Measurements from ENCODE around the gene VAV2.
A peak's percentile ranks its signal among the peaks of the same experiment; 100 is the strongest.

VAV2 gene, protein sequence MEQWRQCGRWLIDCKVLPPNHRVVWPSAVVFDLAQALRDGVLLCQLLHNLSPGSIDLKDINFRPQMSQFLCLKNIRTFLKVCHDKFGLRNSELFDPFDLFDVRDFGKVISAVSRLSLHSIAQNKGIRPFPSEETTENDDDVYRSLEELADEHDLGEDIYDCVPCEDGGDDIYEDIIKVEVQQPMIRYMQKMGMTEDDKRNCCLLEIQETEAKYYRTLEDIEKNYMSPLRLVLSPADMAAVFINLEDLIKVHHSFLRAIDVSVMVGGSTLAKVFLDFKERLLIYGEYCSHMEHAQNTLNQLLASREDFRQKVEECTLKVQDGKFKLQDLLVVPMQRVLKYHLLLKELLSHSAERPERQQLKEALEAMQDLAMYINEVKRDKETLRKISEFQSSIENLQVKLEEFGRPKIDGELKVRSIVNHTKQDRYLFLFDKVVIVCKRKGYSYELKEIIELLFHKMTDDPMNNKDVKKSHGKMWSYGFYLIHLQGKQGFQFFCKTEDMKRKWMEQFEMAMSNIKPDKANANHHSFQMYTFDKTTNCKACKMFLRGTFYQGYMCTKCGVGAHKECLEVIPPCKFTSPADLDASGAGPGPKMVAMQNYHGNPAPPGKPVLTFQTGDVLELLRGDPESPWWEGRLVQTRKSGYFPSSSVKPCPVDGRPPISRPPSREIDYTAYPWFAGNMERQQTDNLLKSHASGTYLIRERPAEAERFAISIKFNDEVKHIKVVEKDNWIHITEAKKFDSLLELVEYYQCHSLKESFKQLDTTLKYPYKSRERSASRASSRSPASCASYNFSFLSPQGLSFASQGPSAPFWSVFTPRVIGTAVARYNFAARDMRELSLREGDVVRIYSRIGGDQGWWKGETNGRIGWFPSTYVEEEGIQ

DNA sequence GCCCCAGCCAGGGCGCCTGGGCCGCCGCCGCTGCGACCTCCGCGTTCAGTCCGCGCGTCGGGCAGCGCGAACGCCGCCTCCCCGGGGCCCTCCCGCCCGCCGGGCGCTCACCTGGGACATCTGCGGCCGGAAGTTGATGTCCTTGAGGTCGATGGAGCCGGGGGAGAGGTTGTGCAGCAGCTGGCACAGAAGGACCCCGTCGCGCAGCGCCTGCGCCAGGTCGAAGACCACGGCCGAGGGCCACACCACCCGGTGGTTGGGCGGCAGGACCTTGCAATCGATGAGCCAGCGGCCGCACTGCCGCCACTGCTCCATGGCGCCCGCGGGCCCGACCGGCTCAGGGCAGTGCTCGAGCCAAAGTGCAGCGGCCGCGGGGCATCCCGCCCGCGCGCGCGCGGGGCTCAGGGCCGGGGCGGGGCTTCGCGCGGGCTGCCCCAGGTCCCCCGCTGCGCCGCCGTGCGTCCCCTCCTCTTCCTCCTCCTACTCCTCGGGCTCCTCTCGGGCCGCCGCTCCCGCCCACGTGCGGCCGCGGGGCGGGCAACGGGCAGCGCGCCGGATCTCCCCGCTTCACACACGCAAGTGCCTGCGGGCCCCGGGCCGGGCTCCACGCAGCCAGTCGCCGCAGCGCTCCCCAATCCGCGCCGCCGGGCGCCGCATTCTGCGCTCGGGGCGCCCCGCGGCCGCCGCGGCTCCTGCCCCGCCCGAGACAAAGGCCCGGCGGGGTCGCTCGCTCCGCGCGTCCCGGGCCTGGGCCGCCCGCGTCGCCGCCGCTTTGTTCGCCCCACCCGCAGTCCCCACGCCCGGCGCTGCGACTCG, at the start of gene VAV2:
VAV2 (minus strand) TSS at position 361 of the 816 bp plus-strand sequence; CDS start at position 315, 46 bp downstream.
- peak within 1 kb of the TSS; percentile 73 for H3K9ac ChIP-seq (ENCODE audit: low read length)
- peaks cover 4% of the 10 kb centered on the region for H3K4me1 ChIP-seq (ENCODE audit: control insufficient read depth, low read depth, low read length)
- no peaks in the 10 kb centered on the region for H3K27me3 ChIP-seq (ENCODE audit: control insufficient read depth, insufficient read depth, low read length)
- peak within 1 kb of the TSS; percentile 80 for H3K4me3 ChIP-seq (ENCODE audit: low read length)
- no peaks in the 10 kb centered on the region for H3K9me3 ChIP-seq (ENCODE audit: control insufficient read depth, low read depth, low read length)
- H3K27ac ChIP-seq (ENCODE audit: low read length), result no peak within 1 kb of the TSS
- H3K36me3 ChIP-seq (ENCODE audit: control insufficient read depth, low read depth, low read length), result no peaks in the 10 kb centered on the region

DNA sequence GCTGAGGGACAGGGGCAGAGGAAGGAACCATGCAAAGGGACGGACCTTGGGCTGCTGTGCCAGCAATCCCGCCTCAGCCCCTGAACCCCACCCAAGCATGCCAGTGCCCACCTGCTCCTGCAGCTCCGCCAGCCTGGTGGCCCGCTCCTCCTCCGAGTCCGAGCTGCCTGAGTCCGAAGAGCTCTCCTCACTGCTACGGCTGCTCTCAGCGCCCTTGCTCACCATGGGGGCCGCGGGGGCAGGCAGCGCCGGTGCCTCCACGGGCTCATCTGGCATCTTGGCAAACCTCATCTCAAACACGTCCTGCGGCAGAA, 49.5 kb upstream of the VAV2 start:
- Histone ChIP-seq H3K36me3 (ENCODE audit: control insufficient read depth, low read depth, low read length) (peaks cover 49% of the 10 kb centered on the region), H3K9ac (ENCODE audit: low read length) (no peak overlapping the region)

DNA sequence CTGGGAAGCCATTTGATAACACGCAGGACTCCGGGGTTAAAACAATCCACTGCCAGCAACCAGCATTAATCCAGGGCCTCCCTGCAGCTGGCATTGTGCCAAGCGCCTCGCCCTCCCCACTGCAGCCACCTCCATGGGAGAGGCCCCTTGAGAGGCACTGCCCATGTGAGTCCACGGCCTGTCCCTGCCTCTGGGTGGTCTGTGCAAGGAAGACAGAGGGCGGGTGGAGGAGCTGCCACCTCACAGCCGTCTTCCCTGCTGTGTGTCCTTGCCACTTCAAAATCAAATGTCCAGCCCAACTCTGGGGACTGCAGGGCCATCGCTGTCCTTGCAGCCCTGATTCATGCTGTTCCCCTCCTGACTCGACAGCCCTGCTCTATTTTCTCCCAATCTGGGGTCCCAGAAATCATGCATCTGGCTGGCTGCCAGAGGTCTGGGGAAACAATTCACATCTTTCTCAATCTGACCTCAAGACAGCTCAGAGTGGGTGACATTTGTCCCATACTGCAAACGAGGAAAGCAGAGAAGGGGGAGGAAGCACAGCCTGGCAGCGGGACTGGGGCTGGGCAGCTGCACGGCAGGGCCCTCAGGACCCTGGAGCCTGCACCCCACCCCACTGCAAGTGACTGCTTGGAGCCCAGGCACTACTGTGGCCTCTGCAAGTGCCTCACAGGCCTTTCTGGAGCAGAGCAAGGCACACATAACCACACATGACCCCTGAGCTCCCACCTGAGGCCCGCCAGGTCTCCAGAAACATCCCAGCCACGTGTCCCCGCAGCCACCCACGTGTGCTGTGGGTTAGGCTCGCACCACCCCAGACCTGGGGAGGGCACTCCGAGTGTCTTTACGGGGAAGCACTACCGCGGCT, 48.9 kb upstream of the VAV2 start:
- H3K4me3 ChIP-seq (ENCODE audit: low read length), result no peak overlapping the region
- no peak overlapping the region for H3K9ac ChIP-seq (ENCODE audit: low read length)
- H3K27me3 ChIP-seq (ENCODE audit: control insufficient read depth, insufficient read depth, low read length), result no peaks in the 10 kb centered on the region
- H3K27ac ChIP-seq (ENCODE audit: low read length), result no peak overlapping the region
- peaks cover 52% of the 10 kb centered on the region for H3K36me3 ChIP-seq (ENCODE audit: control insufficient read depth, low read depth, low read length)
- H3K4me1 ChIP-seq (ENCODE audit: control insufficient read depth, low read depth, low read length), result no peaks in the 10 kb centered on the region
- H3K9me3 ChIP-seq (ENCODE audit: control insufficient read depth, low read depth, low read length), result no peaks in the 10 kb centered on the region

More for the DNA sequence above, 49.5 kb upstream of the VAV2 start:
- Histone ChIP-seq H3K27ac (ENCODE audit: low read length) (no peak overlapping the region), H3K27me3 (ENCODE audit: control insufficient read depth, insufficient read depth, low read length) (no peaks in the 10 kb centered on the region), H3K4me1 (ENCODE audit: control insufficient read depth, low read depth, low read length) (no peaks in the 10 kb centered on the region), H3K4me3 (ENCODE audit: low read length) (no peak overlapping the region), H3K9me3 (ENCODE audit: control insufficient read depth, low read depth, low read length) (no peaks in the 10 kb centered on the region)

DNA sequence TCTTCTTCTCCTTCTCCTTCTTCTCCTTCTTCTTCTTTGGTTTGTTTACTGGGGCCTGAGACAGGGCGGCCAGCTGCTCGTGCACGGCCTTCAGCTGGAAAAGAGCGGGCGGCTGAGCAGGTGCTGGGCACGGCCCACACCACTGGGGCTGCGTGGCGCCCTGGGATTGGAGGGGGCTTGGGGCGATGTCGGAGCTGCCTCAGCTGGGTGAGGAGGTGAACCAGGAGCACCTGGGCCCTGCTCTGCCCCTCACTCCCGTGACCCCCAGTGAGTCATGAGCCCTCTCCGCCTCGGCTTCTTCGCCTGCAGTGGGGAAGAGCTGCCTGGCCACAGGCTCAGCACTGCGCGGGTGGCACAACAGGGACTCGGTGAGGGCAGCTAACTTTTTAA, 48.0 kb upstream of the VAV2 start:
- peaks cover 52% of the 10 kb centered on the region for H3K36me3 ChIP-seq (ENCODE audit: control insufficient read depth, low read depth, low read length)
- no peaks in the 10 kb centered on the region for H3K9me3 ChIP-seq (ENCODE audit: control insufficient read depth, low read depth, low read length)
- H3K9ac ChIP-seq (ENCODE audit: low read length), result no peak overlapping the region
- H3K4me3 ChIP-seq (ENCODE audit: low read length), result no peak overlapping the region
- H3K27me3 ChIP-seq (ENCODE audit: control insufficient read depth, insufficient read depth, low read length), result no peaks in the 10 kb centered on the region
- H3K27ac ChIP-seq (ENCODE audit: low read length), result no peak overlapping the region
- no peaks in the 10 kb centered on the region for H3K4me1 ChIP-seq (ENCODE audit: control insufficient read depth, low read depth, low read length)

DNA sequence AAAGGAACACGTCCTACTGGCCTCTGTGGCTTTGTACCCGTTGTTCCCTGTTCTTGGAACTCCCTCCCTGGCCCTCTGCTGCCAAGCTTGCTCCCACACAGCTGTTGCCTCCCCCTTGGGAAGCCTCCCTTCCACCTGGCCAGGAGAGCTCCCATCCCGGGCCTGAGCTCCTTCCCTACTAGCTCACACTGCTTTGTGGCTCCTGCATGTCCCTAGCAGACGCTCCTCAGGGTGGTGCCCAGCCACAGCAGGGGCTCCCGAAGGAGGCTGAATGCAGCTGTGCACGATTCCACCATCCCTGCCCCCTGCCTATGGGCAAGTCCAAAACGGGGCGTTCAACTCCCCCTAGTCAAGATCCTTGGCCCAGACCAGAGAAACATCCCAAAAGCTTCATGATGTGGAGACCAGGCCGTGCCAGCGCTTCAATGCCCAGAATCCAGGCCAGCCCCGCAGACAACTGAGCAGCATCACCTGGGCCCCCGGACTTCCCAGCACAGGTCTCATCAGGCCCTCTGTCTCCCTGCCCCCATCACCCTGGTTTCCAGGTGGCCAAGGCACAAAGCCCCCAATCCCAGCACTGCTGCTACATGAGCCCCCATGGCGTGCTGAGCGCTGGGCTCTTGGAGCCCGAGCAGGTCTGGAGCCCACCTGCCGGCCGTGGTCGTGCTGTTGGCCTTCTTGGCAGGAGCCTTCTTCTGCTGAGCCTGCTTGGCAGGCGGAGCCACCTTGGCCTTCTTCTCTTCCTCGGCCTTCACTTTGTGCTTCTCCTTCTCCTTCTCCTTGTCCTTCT, 47.5 kb upstream of the VAV2 start:
- H3K36me3 ChIP-seq (ENCODE audit: control insufficient read depth, low read depth, low read length), result peaks cover 52% of the 10 kb centered on the region
- H3K9ac ChIP-seq (ENCODE audit: low read length), result no peak overlapping the region
- H3K27me3 ChIP-seq (ENCODE audit: control insufficient read depth, insufficient read depth, low read length), result no peaks in the 10 kb centered on the region
- no peak overlapping the region for H3K27ac ChIP-seq (ENCODE audit: low read length)
- no peaks in the 10 kb centered on the region for H3K9me3 ChIP-seq (ENCODE audit: control insufficient read depth, low read depth, low read length)
- H3K4me3 ChIP-seq (ENCODE audit: low read length), result no peak overlapping the region
- no peaks in the 10 kb centered on the region for H3K4me1 ChIP-seq (ENCODE audit: control insufficient read depth, low read depth, low read length)

DNA sequence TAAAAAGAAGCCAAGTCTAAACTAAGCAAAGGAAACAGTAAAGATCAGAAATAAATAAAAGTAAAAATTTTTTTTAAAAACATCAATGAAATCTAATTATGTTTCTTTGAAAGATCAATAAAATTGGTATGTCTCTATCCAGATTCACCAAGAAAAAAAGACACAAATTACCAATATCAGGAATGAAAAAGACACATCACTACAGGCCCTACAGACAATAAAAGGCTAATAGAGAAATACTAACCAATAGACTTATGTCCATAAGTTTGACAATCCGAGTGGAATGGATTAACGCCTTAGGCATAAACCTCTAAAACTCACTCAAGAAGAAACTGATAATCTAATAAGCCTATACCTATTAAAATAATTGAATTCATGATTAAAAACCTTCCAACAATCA, 45.5 kb upstream of the VAV2 start:
- Histone ChIP-seq H3K4me3 (ENCODE audit: low read length) (no peak overlapping the region), H3K27ac (ENCODE audit: low read length) (no peak overlapping the region), H3K9ac (ENCODE audit: low read length) (no peak overlapping the region), H3K36me3 (ENCODE audit: control insufficient read depth, low read depth, low read length) (peaks cover 60% of the 10 kb centered on the region), H3K27me3 (ENCODE audit: control insufficient read depth, insufficient read depth, low read length) (no peaks in the 10 kb centered on the region), H3K9me3 (ENCODE audit: control insufficient read depth, low read depth, low read length) (no peaks in the 10 kb centered on the region), H3K4me1 (ENCODE audit: control insufficient read depth, low read depth, low read length) (no peaks in the 10 kb centered on the region)

DNA sequence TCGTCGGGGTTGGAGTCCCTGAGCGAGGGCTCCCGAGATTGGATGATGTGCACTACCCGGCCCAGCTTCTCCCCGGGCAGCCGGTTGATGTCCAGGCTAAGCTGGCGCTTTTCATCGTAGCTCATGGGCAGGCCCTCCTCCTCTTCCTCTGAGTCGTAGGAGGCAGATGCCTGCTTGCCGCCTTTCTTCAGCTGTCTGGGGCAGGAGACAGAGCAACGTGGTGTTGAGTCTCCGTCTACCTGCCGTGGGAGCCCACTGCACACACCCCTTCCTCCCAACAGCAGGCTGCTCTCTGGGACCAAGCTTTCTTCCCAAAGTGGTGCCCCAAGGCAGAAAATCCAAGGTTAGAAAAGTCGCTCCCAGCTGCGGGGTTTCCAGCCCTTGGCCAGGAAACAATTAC, 44.0 kb upstream of the VAV2 start:
- Histone ChIP-seq H3K36me3 (ENCODE audit: control insufficient read depth, low read depth, low read length) (peaks cover 58% of the 10 kb centered on the region), H3K27ac (ENCODE audit: low read length) (no peak overlapping the region), H3K9ac (ENCODE audit: low read length) (no peak overlapping the region), H3K4me1 (ENCODE audit: control insufficient read depth, low read depth, low read length) (no peaks in the 10 kb centered on the region), H3K27me3 (ENCODE audit: control insufficient read depth, insufficient read depth, low read length) (no peaks in the 10 kb centered on the region), H3K4me3 (ENCODE audit: low read length) (no peak overlapping the region), H3K9me3 (ENCODE audit: control insufficient read depth, low read depth, low read length) (no peaks in the 10 kb centered on the region)

DNA sequence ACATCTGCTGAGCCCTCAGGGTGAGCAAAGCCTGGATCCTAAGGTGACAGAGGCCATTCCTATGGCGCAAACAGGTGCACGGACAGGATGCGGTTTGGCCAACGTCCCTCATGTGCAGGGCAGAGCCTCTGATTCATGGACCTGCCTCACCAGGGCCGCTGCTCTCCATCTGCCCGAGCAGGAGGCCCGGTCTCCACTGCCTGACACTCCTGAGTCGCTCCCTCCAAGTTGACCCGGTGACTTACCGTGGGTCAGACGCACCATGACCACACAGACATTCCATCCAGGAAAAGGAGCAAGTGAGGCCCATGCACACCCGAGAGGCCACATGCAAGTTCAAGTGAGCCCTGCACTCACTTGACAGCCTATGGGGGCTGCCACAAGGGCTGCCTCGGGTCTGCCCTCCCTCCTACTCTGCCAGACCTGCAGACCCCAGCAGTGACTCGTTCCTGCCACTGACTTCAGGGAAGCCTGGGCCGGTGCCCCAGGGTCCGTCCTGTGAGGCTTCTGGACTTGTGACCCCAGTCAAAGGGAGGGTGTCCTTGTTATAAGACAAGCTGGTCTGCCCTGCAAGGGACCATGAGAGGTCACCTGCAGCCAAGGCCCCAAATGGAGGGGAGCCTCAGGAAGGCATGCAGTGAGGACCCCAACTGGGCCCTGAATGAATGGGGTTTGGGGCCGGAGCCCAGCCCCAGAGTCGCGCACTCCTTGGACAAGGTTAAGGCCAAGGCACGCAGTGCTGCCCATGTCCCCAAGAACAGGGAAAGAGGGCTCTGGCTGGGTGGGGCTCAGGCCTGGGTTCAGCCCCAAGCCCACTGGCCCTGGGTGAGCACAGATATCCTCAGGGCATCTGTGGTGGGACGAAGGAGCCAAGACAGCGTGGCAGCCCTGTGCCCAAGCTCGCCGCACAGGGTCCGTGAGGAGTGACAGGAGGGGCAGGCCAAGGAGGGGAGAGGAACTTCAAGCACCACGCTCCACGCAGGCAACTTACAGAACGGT, 43.2 kb upstream of the VAV2 start:
- Histone ChIP-seq H3K36me3 (ENCODE audit: control insufficient read depth, low read depth, low read length) (peaks cover 61% of the 10 kb centered on the region), H3K27me3 (ENCODE audit: control insufficient read depth, insufficient read depth, low read length) (no peaks in the 10 kb centered on the region), H3K9me3 (ENCODE audit: control insufficient read depth, low read depth, low read length) (no peaks in the 10 kb centered on the region), H3K4me3 (ENCODE audit: low read length) (no peak overlapping the region), H3K4me1 (ENCODE audit: control insufficient read depth, low read depth, low read length) (no peaks in the 10 kb centered on the region), H3K9ac (ENCODE audit: low read length) (no peak overlapping the region), H3K27ac (ENCODE audit: low read length) (no peak overlapping the region)

DNA sequence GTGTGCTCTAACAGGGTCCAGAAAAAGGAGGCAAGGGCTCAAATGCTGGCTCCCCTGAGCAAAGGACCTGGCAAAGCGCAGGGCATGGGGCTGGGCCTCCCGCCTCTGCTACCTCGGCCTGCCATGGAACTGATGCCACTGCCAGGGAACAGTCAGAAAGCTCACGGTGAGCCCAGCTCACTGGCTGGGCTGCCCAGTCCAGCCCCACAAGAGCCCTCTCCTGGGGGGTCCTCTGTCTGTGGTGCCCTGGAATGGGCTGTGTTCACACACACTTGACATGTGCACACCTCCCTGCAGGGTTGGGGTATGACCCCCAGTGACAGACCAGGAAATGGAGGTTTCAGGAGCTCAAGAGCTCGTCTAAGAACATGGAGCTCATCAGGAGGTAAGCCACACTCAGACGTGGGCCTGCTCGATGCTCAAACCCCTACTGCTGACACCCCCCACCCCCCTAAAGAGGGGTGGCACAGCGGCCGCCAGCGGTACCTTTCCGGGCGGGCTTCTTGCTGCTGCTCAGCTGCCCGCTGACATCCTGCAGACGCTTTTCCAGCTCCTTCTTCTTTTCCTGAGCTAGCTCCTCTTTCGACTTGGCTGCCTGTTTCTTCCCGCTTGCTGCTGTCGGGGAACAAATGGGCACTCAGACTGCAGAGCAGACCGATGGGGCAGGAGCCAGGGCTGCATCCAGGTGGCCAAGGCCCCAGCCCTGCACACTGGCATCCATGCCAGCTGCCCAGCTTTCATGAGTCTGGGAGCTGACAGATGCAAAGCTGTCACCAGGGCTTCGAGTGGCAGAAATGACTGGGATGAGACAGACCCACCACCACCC, 42.3 kb upstream of the VAV2 start:
- Histone ChIP-seq H3K9ac (ENCODE audit: low read length) (no peak overlapping the region), H3K27ac (ENCODE audit: low read length) (no peak overlapping the region), H3K9me3 (ENCODE audit: control insufficient read depth, low read depth, low read length) (no peaks in the 10 kb centered on the region), H3K4me3 (ENCODE audit: low read length) (no peak overlapping the region), H3K36me3 (ENCODE audit: control insufficient read depth, low read depth, low read length) (peaks cover 62% of the 10 kb centered on the region), H3K4me1 (ENCODE audit: control insufficient read depth, low read depth, low read length) (no peaks in the 10 kb centered on the region), H3K27me3 (ENCODE audit: control insufficient read depth, insufficient read depth, low read length) (no peaks in the 10 kb centered on the region)
